ENCODE data around the gene IL1RL2. TPM values are rescaled to one million over a fixed set of nuclear protein-coding genes. Genes with fewer than 3 reads are reported as not detected.
A peak's percentile ranks its signal among the peaks of the same experiment; 100 is the strongest.

Gene IL1RL2
- total RNA-seq, 1 donor from 2014 or later = 5.2 TPM

DNA sequence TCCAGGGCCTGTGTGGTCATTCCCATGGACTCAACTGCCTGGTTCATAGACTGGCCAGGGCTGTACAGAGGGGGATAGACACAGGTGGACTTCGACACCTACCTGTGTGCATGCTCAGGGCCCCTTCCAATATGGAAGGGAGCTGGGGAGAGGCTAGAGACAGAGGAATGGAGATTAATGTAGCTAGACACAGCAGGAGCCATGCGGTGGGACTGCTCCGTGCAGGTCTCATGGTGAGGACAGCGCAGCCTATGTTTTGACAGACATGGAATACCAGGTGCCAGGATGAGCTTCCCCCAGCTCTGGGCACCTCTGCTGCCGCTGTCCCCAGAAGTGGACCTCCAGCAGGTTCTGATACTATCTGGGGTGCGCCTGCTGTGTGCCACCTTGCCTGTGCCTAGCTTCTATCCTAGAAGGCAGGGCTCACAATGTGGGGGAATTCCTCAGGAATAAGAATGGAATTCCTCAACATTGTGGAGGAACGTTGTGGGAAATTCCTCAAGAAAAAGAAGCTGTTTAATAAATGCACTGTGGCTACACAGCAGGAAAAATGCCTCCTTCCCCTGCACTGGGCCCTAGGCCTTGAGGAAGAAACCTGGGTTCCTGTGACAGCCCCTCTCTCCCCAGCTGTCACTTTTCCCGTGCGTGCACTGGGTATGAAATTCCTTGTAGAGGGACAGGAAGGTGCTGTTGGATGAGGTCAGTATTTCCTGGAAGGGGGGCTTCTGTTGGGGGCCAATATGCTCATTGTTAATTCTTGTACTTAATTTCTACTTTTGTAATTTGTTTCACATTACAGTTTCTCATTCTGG lies 37.0 kb upstream of the IL1RL2 start:
- no peaks in the 10 kb centered on the region for H3K27me3 ChIP-seq
- H3K4me3 ChIP-seq = no peak overlapping the region
- intact Hi-C loops (cut with DNase I) = no loop called here
- peak overlapping the region; percentile 68 for H3K27ac ChIP-seq
- no peak for DNase-seq (ENCODE audit: extremely low spot score in 2 of 2)
- H3K9me3 ChIP-seq = no peaks in the 10 kb centered on the region
- peaks cover 0 to 19% of the 10 kb centered on the region in 2 donors for H3K36me3 ChIP-seq
- TF ChIP-seq, protein P1, sequence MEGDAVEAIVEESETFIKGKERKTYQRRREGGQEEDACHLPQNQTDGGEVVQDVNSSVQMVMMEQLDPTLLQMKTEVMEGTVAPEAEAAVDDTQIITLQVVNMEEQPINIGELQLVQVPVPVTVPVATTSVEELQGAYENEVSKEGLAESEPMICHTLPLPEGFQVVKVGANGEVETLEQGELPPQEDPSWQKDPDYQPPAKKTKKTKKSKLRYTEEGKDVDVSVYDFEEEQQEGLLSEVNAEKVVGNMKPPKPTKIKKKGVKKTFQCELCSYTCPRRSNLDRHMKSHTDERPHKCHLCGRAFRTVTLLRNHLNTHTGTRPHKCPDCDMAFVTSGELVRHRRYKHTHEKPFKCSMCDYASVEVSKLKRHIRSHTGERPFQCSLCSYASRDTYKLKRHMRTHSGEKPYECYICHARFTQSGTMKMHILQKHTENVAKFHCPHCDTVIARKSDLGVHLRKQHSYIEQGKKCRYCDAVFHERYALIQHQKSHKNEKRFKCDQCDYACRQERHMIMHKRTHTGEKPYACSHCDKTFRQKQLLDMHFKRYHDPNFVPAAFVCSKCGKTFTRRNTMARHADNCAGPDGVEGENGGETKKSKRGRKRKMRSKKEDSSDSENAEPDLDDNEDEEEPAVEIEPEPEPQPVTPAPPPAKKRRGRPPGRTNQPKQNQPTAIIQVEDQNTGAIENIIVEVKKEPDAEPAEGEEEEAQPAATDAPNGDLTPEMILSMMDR (IDR thresholded peaks at IDR 0.05) = no peak
- TF ChIP-seq POLR2A (IDR thresholded peaks at IDR 0.05) (no peak), POLR2AphosphoS5 (IDR thresholded peaks at IDR 0.05; ENCODE audit: insufficient read depth in 1 of 2, low read depth in 1 of 2) (no peak)
- peaks cover 81% of the 10 kb centered on the region for H3K4me1 ChIP-seq

DNA sequence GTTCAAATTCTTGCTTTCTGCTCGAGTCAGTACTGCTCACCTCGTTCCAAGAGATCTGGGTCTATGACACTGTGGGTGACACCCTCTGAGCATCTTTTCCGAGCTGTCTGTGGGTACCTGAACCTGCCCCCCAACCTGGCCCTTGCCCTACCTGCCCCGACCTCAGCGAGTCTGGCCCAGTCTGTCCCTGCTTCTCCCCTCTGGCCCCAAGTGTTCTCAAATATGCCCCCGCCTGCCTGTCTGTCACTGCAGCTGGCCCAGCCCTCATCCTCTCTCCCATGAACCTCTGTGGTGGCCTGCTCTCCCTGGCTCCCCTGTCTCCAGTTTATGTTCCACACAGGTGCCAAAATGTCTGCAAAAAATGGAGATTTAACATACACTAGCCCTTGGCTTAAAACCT lies 32.5 kb upstream of the IL1RL2 start:
- no peak for DNase-seq (ENCODE audit: extremely low spot score in 2 of 2)
- Histone ChIP-seq H3K27ac (peak overlapping the region; percentile 90), H3K9me3 (no peaks in the 10 kb centered on the region), H3K4me1 (peaks cover 59% of the 10 kb centered on the region), H3K36me3 (peaks cover 0 to 21% of the 10 kb centered on the region in 2 donors), H3K4me3 (no peak overlapping the region), H3K27me3 (no peaks in the 10 kb centered on the region)
- intact Hi-C loops (cut with DNase I) = no loop called here
- TF ChIP-seq POLR2A (IDR thresholded peaks at IDR 0.05) = no peak
- TF ChIP-seq POLR2AphosphoS5 (IDR thresholded peaks at IDR 0.05; ENCODE audit: insufficient read depth in 1 of 2, low read depth in 1 of 2) = no peak
- TF ChIP-seq, protein P1 (IDR thresholded peaks at IDR 0.05) = no peak

DNA sequence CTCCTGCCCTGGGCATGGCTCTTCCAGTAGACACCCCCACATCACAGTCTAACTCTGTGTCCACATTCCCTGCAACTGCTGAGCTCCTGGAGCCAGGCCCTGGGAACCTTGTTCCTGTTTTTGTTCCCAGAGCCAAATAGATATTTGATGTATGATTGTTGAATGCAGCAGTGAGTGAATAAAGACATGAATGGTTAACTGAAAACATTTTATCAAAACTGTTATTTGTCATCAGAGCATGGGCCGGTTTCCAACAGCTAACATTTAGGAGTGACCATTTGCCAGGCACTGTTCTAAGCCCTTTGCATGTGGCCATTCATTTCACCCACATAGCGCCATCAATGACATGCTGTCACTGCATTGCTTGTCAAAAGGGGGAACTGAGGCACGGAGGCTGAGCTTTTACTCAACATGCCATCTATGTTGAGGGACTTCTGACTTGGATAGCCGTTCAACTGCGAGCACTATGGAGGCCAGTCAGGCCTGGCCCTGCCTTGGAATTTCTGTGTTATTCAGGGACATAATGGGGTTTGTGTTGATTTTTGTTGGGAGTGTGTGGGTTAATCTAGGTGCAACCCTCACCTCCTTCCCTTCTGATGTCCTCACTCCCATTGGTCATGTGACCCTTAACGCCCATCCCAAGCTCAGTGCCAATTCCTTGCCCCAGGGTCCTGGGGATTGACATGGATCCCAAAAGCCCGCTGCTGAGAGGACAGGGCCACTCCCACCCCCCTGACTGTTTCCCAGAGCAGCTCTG lies 31.7 kb upstream of the IL1RL2 start:
- TF ChIP-seq POLR2AphosphoS5 (IDR thresholded peaks at IDR 0.05; ENCODE audit: insufficient read depth in 1 of 2, low read depth in 1 of 2) = no peak
- TF ChIP-seq POLR2A (IDR thresholded peaks at IDR 0.05) = no peak
- TF ChIP-seq, protein P1 (IDR thresholded peaks at IDR 0.05) = no peak
- H3K4me3 ChIP-seq = no peak overlapping the region
- peaks cover 52% of the 10 kb centered on the region for H3K4me1 ChIP-seq
- intact Hi-C loops (cut with DNase I) = no loop called here
- H3K27ac ChIP-seq = peak overlapping the region; percentile 90
- DNase-seq (ENCODE audit: extremely low spot score in 2 of 2) = no peak
- H3K36me3 ChIP-seq = peaks cover 0 to 25% of the 10 kb centered on the region in 2 donors
- no peaks in the 10 kb centered on the region for H3K9me3 ChIP-seq
- no peaks in the 10 kb centered on the region for H3K27me3 ChIP-seq

DNA sequence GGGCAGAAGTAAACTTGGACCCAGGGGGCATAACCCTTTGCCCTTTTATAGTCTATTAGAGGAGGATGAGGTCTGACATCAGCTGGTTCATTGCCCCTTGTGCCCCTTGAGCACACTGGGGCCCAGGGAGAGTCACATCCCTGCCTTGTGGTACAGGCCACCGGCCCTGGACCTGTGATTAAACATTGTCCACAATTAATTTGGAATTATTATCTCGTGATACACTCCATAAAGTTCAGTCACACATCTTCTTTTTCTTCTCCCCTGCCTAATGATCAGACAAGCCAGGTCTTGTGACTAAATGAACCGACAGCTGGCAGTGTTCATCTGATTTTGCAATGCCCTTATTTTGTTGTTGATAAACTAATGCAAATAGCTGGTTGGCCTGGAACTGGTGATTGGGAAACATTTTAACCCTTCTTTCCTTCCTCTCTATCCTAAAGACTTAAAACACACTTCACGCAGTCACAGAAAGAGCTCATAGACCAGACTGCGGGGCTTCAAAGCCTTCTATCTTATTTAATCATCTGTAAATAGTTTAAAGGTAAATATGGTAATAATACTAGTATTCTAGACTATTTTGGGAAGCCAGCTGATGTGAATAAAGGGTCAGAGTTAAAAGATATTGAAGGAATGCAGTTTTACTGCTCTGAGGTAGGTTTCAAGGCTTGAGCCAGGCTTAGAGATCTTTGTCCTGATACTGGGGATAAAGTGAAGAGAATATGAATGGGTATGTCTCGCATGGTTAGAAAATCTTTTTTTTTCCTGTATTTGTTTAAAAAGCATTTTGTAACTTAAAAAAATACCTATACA lies 30.9 kb upstream of the IL1RL2 start:
- no peak overlapping the region for H3K4me3 ChIP-seq
- no peak for TF ChIP-seq POLR2A (IDR thresholded peaks at IDR 0.05)
- TF ChIP-seq, protein P1 (IDR thresholded peaks at IDR 0.05) = no peak
- TF ChIP-seq POLR2AphosphoS5 (IDR thresholded peaks at IDR 0.05; ENCODE audit: insufficient read depth in 1 of 2, low read depth in 1 of 2) = peak; percentile 66 to 92
- peak overlapping the region; percentile 90 for H3K27ac ChIP-seq
- H3K9me3 ChIP-seq = no peaks in the 10 kb centered on the region
- H3K27me3 ChIP-seq = no peaks in the 10 kb centered on the region
- intact Hi-C loops (cut with DNase I) = no loop called here
- H3K4me1 ChIP-seq = peaks cover 44% of the 10 kb centered on the region
- DNase-seq (ENCODE audit: extremely low spot score in 2 of 2) = no peak
- H3K36me3 ChIP-seq = peaks cover 0 to 25% of the 10 kb centered on the region in 2 donors
